HepG2 (cell line): ENCODE measurements around the gene SLC6A9. TPM values are rescaled to one million over a fixed set of nuclear protein-coding genes. Genes with fewer than 3 reads are reported as not detected.

Experiments
- ARID2 ChIP-seq: sonication (generic); formaldehyde crosslinking; IDR thresholded peaks from 2 replicates; pipeline ENCODE4 v1.8.1; 2022; ENCODE audit warnings: mild to moderate bottlenecking, missing genetic modification reagents, borderline replicate concordance
- GLI4 ChIP-seq: sonication (generic); formaldehyde crosslinking; IDR thresholded peaks from 2 replicates; pipeline ENCODE4 v1.5.1; 2020; ENCODE audit warnings: missing genetic modification reagents, mild to moderate bottlenecking, moderate library complexity, borderline replicate concordance
- HDAC6 ChIP-seq: fragments of 200-600 bp; sonication (generic); IDR thresholded peaks from 2 replicates; pipeline ENCODE4 v1.7.0; 2017; ENCODE audit warnings: mild to moderate bottlenecking, antibody characterized with exemption, low read length, low read depth
- HOXA7 ChIP-seq: sonication (generic); formaldehyde crosslinking; IDR thresholded peaks from 2 replicates; pipeline ENCODE4 v1.8.1; 2022; ENCODE audit warnings: mild to moderate bottlenecking, missing genetic modification reagents, moderate library complexity
- MLX ChIP-seq: IDR thresholded peaks from 2 replicates; pipeline ENCODE4 v1.6.1; 2016
- MTERF4 ChIP-seq: sonication (generic); formaldehyde crosslinking; IDR thresholded peaks from 2 replicates; pipeline ENCODE4 v1.8.0; 2023; ENCODE audit warnings: mild to moderate bottlenecking, missing genetic modification reagents
- MZF1 ChIP-seq: sonication (generic); formaldehyde crosslinking; IDR thresholded peaks from 2 replicates; pipeline ENCODE4 v1.8.1; 2023; ENCODE audit warnings: mild to moderate bottlenecking, missing genetic modification reagents, borderline replicate concordance
- NCOA5 ChIP-seq: sonication (generic); formaldehyde crosslinking; IDR thresholded peaks from 2 replicates; pipeline ENCODE4 v1.4.0; 2020; ENCODE audit warnings: missing genetic modification reagents
- PAXIP1 ChIP-seq: sonication (generic); formaldehyde crosslinking; conservative IDR thresholded peaks from 2 replicates; pipeline ENCODE4 v1.4.0; 2020; ENCODE audit warnings: mild to moderate bottlenecking, missing genetic modification reagents, moderate library complexity
- TERF1 ChIP-seq: sonication (generic); formaldehyde crosslinking; IDR thresholded peaks from 2 replicates; pipeline ENCODE4 v1.8.0; 2022; ENCODE audit warnings: mild to moderate bottlenecking, missing genetic modification reagents, moderate library complexity
- ZBED4 ChIP-seq: sonication (generic); formaldehyde crosslinking; IDR thresholded peaks from 2 replicates; pipeline ENCODE4 v1.4.0; 2020; ENCODE audit warnings: missing genetic modification reagents, borderline replicate concordance
- ZBTB46 ChIP-seq: sonication (generic); formaldehyde crosslinking; IDR thresholded peaks from 2 replicates; pipeline ENCODE4 v1.4.0; 2020; ENCODE audit warnings: mild to moderate bottlenecking, missing genetic modification reagents, borderline replicate concordance
- ZNF430 ChIP-seq: sonication (generic); formaldehyde crosslinking; IDR thresholded peaks from 2 replicates; pipeline ENCODE4 v1.9.0; 2021; ENCODE audit warnings: mild to moderate bottlenecking, missing genetic modification reagents
- ZNF691 ChIP-seq: sonication (generic); formaldehyde crosslinking; IDR thresholded peaks from 2 replicates; pipeline ENCODE4 v1.4.0; 2020; ENCODE audit warnings: missing genetic modification reagents, low read depth, mild to moderate bottlenecking, borderline replicate concordance
- polyA plus RNA-seq, 8 experiments: library from polyadenylated mRNA; depleted of rRNA in 3 of 8; stranded (reverse) in 7 of 8; unstranded in 1 of 8; fragments of >200 nt; fragmentation: Illumina TruSeq in 4 of 8; extraction: Trizol in 4 of 8; gene quantifications; 2 replicates each; pipeline versions ENCODE4 v1.2.1 to v1.2.3, GENCODE V29; 2011 to 2016; ENCODE audit warnings: low read depth in 4 of 8, missing spikeins in 1 of 8, mixed read lengths in 1 of 8; ENCODE audit not compliant: insufficient read depth in 1 of 8
- total RNA-seq, 5 experiments: library from RNA; depleted of rRNA; stranded (reverse); fragments of >200 nt; fragmentation: Illumina TruSeq; extraction: Trizol; gene quantifications; 2 replicates each; pipeline ENCODE4 v1.2.3, GENCODE V29; 2016; ENCODE audit warnings: low read depth in 1 of 5

Gene SLC6A9
- total and polyA plus RNA-seq, 2 of the 13 experiments (the other 11 are each of a cell fraction or from before 2014, with no cell fraction given): 8.5 to 9.9 TPM

GRCh38 chr1:43979528-43980254 lies 51.6 kb downstream of the SLC6A9 start (continued):
- TF ChIP-seq PAXIP1 (CRISPR knock-in tag) (peak; percentile 50), MLX (CRISPR knock-in tag) (no peak), NCOA5 (CRISPR knock-in tag) (no peak), GLI4 (CRISPR knock-in tag) (0 out of 2 replicates have a peak, but pooled peaks have one; percentile 10), HDAC6 (no peak), ZNF691 (CRISPR knock-in tag) (no peak; the same call in 1 of the 2 replicates), MTERF4 (CRISPR knock-in tag) (no peak), ARID2 (CRISPR knock-in tag) (no peak), TERF1 (CRISPR knock-in tag) (no peak), ZBED4 (no peak), ZNF430 (CRISPR knock-in tag) (no peak; the same call in 1 of the 2 replicates), ZBTB46 (peak; percentile 64; the same call in 1 of the 2 replicates), MZF1 (CRISPR knock-in tag) (no peak), HOXA7 (CRISPR knock-in tag) (no peak)
